ENCODE results near the gene NDUFA8.

Gene NDUFA8

GRCh38 chr9:122159026-122159924 lies at the start of gene NDUFA8, which contains the start of gene MORN5:
TSS of gene NDUFA8 (minus strand) at chr9:122159779. CDS start at chr9:122159677, 102 bp downstream.
TSS of gene MORN5 (plus strand) at chr9:122159908. CDS start at chr9:122159973, 65 bp downstream.
- peak; percentile 97 for DNase-seq

- DNase-seq = no peak
Observed at GRCh38 chr9:122207096-122207495, 47.5 kb upstream of the NDUFA8 start.

- no peak for DNase-seq
Observed at GRCh38 chr9:122206118-122207046, 46.8 kb upstream of the NDUFA8 start.

- DNase-seq = no peak
Observed at GRCh38 chr9:122205176-122205575, 45.6 kb upstream of the NDUFA8 start.

- DNase-seq = no peak
Observed at GRCh38 chr9:122204491-122204890, 44.9 kb upstream of the NDUFA8 start.

GRCh38 chr9:122204055-122204454 lies 44.5 kb upstream of the NDUFA8 start:
- DNase-seq = no peak

GRCh38 chr9:122202111-122202510 lies 42.5 kb upstream of the NDUFA8 start:
- no peak for DNase-seq

GRCh38 chr9:122201641-122202040 lies 42.1 kb upstream of the NDUFA8 start:
- DNase-seq = no peak

GRCh38 chr9:122200960-122201595 lies 41.5 kb upstream of the NDUFA8 start:
- no peak for DNase-seq

GRCh38 chr9:122197882-122198281 lies 38.3 kb upstream of the NDUFA8 start:
- no peak for DNase-seq

- DNase-seq = no peak
Observed at GRCh38 chr9:122197426-122197825, 37.8 kb upstream of the NDUFA8 start.

- DNase-seq = no peak
Observed at GRCh38 chr9:122195875-122196274, 36.3 kb upstream of the NDUFA8 start.

- DNase-seq = no peak
Observed at GRCh38 chr9:122193651-122194050, 34.1 kb upstream of the NDUFA8 start.

- DNase-seq = no peak
Observed at GRCh38 chr9:122192914-122193525, 33.4 kb upstream of the NDUFA8 start.

GRCh38 chr9:122192261-122192875 lies 32.8 kb upstream of the NDUFA8 start:
- DNase-seq = no peak

- DNase-seq = no peak
Observed at GRCh38 chr9:122191584-122191983, 32.0 kb upstream of the NDUFA8 start.

- DNase-seq = no peak
Observed at GRCh38 chr9:122190597-122191381, 31.2 kb upstream of the NDUFA8 start.

GRCh38 chr9:122188369-122188768 lies 28.8 kb upstream of the NDUFA8 start:
- DNase-seq = no peak

- no peak for DNase-seq
Observed at GRCh38 chr9:122186777-122187470, 27.3 kb upstream of the NDUFA8 start.

GRCh38 chr9:122186301-122186700 lies 26.7 kb upstream of the NDUFA8 start:
- no peak for DNase-seq

GRCh38 chr9:122184551-122184950 lies 25.0 kb upstream of the NDUFA8 start:
- DNase-seq = no peak
